Measurements from ENCODE around the gene LAMTOR5. TPM values are rescaled to one million over a fixed set of nuclear protein-coding genes. Genes with fewer than 3 reads are reported as not detected.

Gene LAMTOR5
- total and polyA plus RNA-seq, 4 donors = 45.6 to 427 (median 242) TPM

DNA sequence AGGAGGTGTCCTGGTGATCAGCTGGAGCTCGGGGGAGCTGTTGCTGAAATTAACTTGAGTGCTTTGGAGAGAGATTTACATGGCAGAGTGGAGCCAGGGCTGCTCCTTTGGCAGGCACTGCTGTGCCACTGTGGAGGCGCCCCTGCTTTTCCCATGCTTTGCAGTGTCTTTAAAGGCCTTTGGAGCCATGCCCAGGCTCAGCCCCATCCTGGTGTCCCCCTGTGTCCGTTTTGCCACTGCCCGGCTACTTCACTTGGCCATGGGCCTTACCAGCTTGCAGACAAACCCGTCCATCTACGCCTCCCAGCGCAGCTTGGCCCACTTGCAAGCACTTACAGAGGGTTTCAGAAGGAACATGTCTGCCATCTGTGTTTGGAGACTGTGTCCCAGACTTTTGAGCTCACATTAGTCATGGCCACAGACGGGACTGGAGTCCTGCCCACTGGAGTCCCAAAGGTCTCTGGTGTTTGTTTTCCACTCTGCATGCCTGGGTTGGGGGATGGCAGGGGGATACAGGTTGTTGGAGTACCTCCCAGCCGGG, 18.2 kb upstream of the LAMTOR5 start:
- Histone ChIP-seq H3K36me3 (ENCODE audit: control insufficient read depth in 4 of 4, insufficient read depth in 4 of 4, low read length in 4 of 4) (no peaks in the 10 kb centered on the region), H3K4me3 (no peak overlapping the region), H3K9me3 (ENCODE audit: control insufficient read depth in 4 of 4, insufficient read depth in 3 of 4, low read length in 3 of 4) (peaks cover 0 to 1% (median 0%) of the 10 kb centered on the region in 4 donors), H3K9ac (ENCODE audit: insufficient read depth in 1 of 2, low read length in 2 of 2) (no peak overlapping the region), H3K27me3 (ENCODE audit: control insufficient read depth in 3 of 3, insufficient read depth in 3 of 3, low read length in 2 of 3) (no peaks in the 10 kb centered on the region), H3K27ac (ENCODE audit: low read depth in 1 of 2, low read length in 1 of 2) (no peak overlapping the region), H3K4me1 (ENCODE audit: control insufficient read depth in 5 of 5, insufficient read depth in 5 of 5, low read length in 5 of 5) (no peaks in the 10 kb centered on the region)
- 66 to 72% methylated on average over 9 of the region's 9 CpGs for WGBS, 2 donors
- DNase-seq = no peak
- no peak for ATAC-seq (ENCODE audit: insufficient read depth, low FRiP score)
- TF ChIP-seq CTCF (IDR thresholded peaks at IDR 0.05; ENCODE audit: control extremely low read depth, extremely low read depth) = no peak

DNA sequence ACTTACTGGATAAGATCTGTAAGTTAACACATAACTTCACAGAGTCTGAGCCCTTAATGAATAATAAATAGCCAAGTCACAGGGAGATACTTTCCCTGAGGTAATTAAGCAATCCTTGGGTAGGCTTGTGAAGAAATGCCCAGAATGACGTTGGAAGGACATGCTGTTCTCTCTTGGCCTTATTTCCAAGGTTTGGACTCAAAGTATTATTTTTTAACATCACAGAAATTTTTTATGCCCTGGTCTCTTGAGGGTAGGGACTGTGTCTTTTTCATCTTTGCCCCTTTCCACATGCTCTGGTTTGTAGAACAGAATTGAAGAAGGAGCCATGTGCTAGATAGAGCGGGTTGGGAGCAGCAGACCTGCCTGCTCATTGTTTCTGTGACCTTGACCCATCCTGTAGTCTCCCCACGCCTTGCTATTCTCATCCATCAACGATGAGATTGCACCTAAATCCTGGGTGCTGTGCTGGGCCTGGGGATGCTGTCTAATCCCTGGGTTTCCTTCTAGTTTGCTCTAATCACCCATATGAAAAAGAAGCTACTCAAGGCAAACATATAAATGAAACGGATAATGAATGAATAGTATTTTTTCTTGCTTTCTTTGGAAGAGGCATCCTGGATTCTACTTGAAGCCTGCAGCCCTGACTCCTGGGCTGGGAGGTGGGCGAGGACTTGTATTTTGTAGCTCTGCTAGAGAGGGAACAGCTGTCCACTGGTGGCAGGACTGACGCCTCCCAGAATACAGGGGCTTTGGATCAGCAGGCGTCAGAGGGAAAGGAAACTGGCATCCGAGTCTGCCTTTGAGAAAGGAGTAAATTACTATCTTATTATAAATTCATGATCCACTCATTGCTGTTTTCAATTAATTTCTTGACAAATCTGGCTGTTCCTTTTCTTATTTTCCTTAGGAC, 17.5 kb upstream of the LAMTOR5 start:
- Histone ChIP-seq H3K4me1 (ENCODE audit: control insufficient read depth in 5 of 5, insufficient read depth in 5 of 5, low read length in 5 of 5) (no peaks in the 10 kb centered on the region), H3K27me3 (ENCODE audit: control insufficient read depth in 3 of 3, insufficient read depth in 3 of 3, low read length in 2 of 3) (peaks cover 0 to 3% (median 0%) of the 10 kb centered on the region in 3 donors), H3K4me3 (no peak overlapping the region), H3K36me3 (ENCODE audit: control insufficient read depth in 4 of 4, insufficient read depth in 4 of 4, low read length in 4 of 4) (no peaks in the 10 kb centered on the region), H3K9ac (ENCODE audit: insufficient read depth in 1 of 2, low read length in 2 of 2) (no peak overlapping the region), H3K9me3 (ENCODE audit: control insufficient read depth in 4 of 4, insufficient read depth in 3 of 4, low read length in 3 of 4) (peaks cover 0 to 1% (median 0%) of the 10 kb centered on the region in 4 donors), H3K27ac (ENCODE audit: low read depth in 1 of 2, low read length in 1 of 2) (no peak overlapping the region)
- ATAC-seq (ENCODE audit: insufficient read depth, low FRiP score) (no peak), DNase-seq (no peak)
- no peak for TF ChIP-seq CTCF (IDR thresholded peaks at IDR 0.05; ENCODE audit: control extremely low read depth, extremely low read depth)
- 71 to 82% methylated on average over 9 of the region's 9 CpGs for WGBS, 2 donors

GRCh38 chr1:110420874-110421793, 13.6 kb upstream of the LAMTOR5 start:
- Histone ChIP-seq H3K4me1 (ENCODE audit: control insufficient read depth in 5 of 5, insufficient read depth in 5 of 5, low read length in 5 of 5) (no peaks in the 10 kb centered on the region), H3K36me3 (ENCODE audit: control insufficient read depth in 4 of 4, insufficient read depth in 4 of 4, low read length in 4 of 4) (no peaks in the 10 kb centered on the region), H3K9me3 (ENCODE audit: control insufficient read depth in 4 of 4, insufficient read depth in 3 of 4, low read length in 3 of 4) (peaks cover 0 to 1% (median 0%) of the 10 kb centered on the region in 4 donors), H3K27ac (ENCODE audit: low read depth in 1 of 2, low read length in 1 of 2) (peak overlapping the region in 1 of 2 donors; percentile 28), H3K4me3 (no peak overlapping the region), H3K9ac (ENCODE audit: insufficient read depth in 1 of 2, low read length in 2 of 2) (no peak overlapping the region), H3K27me3 (ENCODE audit: control insufficient read depth in 3 of 3, insufficient read depth in 3 of 3, low read length in 2 of 3) (peaks cover 0 to 3% (median 0%) of the 10 kb centered on the region in 3 donors)
- no peak for TF ChIP-seq CTCF (IDR thresholded peaks at IDR 0.05; ENCODE audit: control extremely low read depth, extremely low read depth)
- ATAC-seq (ENCODE audit: insufficient read depth, low FRiP score) = no peak
- DNase-seq = no peak
- 36 to 42% methylated on average over 2 of the region's 2 CpGs for WGBS, 2 donors

Data from lung (tissue), 12 donors.